CD4-positive, alpha-beta T cell treated with Interleukin-12 subunit alpha and Interleukin-12 subunit beta, for 1 hour (primary cell): ENCODE data around the gene ZNF362.

Source experiments
- DNase-seq: peaks from one replicate; pipeline ENCODE4 v3.0.0-alpha.2; 2020

The ZNF362 gene

GRCh38 chr1:33269621-33270020 lies 13.3 kb downstream of the ZNF362 start:
- DNase-seq = no peak

- no peak for DNase-seq
Observed at GRCh38 chr1:33270379-33270778, 14.1 kb downstream of the ZNF362 start.

- DNase-seq = no peak
Observed at GRCh38 chr1:33270808-33271465, 14.6 kb downstream of the ZNF362 start.

GRCh38 chr1:33271666-33272505 lies 15.6 kb downstream of the ZNF362 start:
- DNase-seq = no peak

GRCh38 chr1:33272509-33272908 lies 16.2 kb downstream of the ZNF362 start:
- DNase-seq = no peak

GRCh38 chr1:33272930-33273329 lies 16.6 kb downstream of the ZNF362 start:
- no peak for DNase-seq

GRCh38 chr1:33273406-33273805 lies 17.1 kb downstream of the ZNF362 start:
- peak; percentile 32 for DNase-seq

- DNase-seq = no peak
Observed at GRCh38 chr1:33273961-33274371, 17.7 kb downstream of the ZNF362 start.

GRCh38 chr1:33274446-33274845 lies 18.2 kb downstream of the ZNF362 start:
- DNase-seq = no peak

GRCh38 chr1:33275195-33275594 lies 18.9 kb downstream of the ZNF362 start:
- DNase-seq = no peak

- no peak for DNase-seq
Observed at GRCh38 chr1:33275706-33276572, 19.6 kb downstream of the ZNF362 start.

GRCh38 chr1:33276573-33277298 lies 20.4 kb downstream of the ZNF362 start:
- DNase-seq = no peak

GRCh38 chr1:33277488-33278084 lies 21.3 kb downstream of the ZNF362 start:
- no peak for DNase-seq

GRCh38 chr1:33280091-33280661 lies 23.9 kb downstream of the ZNF362 start:
- DNase-seq = no peak

- DNase-seq = no peak
Observed at GRCh38 chr1:33281554-33282303, 25.4 kb downstream of the ZNF362 start.

GRCh38 chr1:33282791-33283190 lies 26.5 kb downstream of the ZNF362 start:
- DNase-seq = no peak

GRCh38 chr1:33284049-33284448 lies 27.8 kb downstream of the ZNF362 start:
- DNase-seq = no peak

- DNase-seq = no peak
Observed at GRCh38 chr1:33286451-33287185, 30.3 kb downstream of the ZNF362 start.

- DNase-seq = no peak
Observed at GRCh38 chr1:33287317-33287716, 31.0 kb downstream of the ZNF362 start.
